Pancreas (tissue), 10 donors: ENCODE results near the gene SMCO2. TPM values are rescaled to one million over a fixed set of nuclear protein-coding genes. Genes with fewer than 3 reads are reported as not detected.

Source experiments
- ATAC-seq, 4 donors: fragments of 200-7000 bp; cut with Tn5 transposase; one replicate each; pipeline versions ENCODE4 v1.8.0 to v1.9.1; 2020; ENCODE audit warnings: mild to moderate bottlenecking in 4 of 4, moderate library complexity in 4 of 4
- DNase-seq, 6 donors: peaks; one replicate each; pipeline ENCODE4 v3.0.0-alpha.2; 2020
- FAIRE-seq: peaks from 2 replicates; lab custom pipeline; 2012; peaks lifted over from hg19 to GRCh38; lab: Jason Lieb, UNC
- H3K27ac ChIP-seq, 4 donors: fragments of 200-600 bp; sonication (generic); 1 replicate in 3 of 4; 2 replicates in 1 of 4; pipeline versions ENCODE4 v1.5.0 to v1.8.0; 2020
- H3K27me3 ChIP-seq, 4 donors: fragments of 200-600 bp; one replicate each; pipeline ENCODE4 v1.8.0; 2021
- H3K36me3 ChIP-seq, 3 donors: fragments of 200-600 bp; sonication (generic) in 1 of 3; one replicate each; pipeline versions ENCODE4 v1.5.0 to v1.8.0; 2020 to 2021
- H3K4me1 ChIP-seq, 3 donors: fragments of 200-600 bp; one replicate each; pipeline ENCODE4 v1.8.0; 2021
- H3K4me3 ChIP-seq, 4 donors: fragments of 200-600 bp; sonication (generic) in 2 of 4; one replicate each; pipeline versions ENCODE4 v1.5.0 to v1.8.0; 2020 to 2021
- H3K9me3 ChIP-seq, 4 donors: fragments of 200-600 bp; one replicate each; pipeline ENCODE4 v1.8.0; 2021
- CTCF ChIP-seq, 4 donors: fragments of 200-600 bp; sonication (generic) in 3 of 4; IDR thresholded peaks; one replicate each; pipeline versions ENCODE4 v1.5.0 to v1.8.0; 2021; ENCODE audit warnings: antibody characterized with exemption in 4 of 4
- WGBS, 2 donors: extraction: QIAGEN DNeasy Blood & Tissue Kit; methylation state at CpG; one replicate each; pipeline ENCODE4 v1.1.7; 2013; 5-methylcytosine and 5-hydroxymethylcytosine counted together
- intact Hi-C, 3 donors: fragments of 100-400 bp; cut with DNase I; formaldehyde crosslinking; loops; one replicate each; pipeline versions ENCODE4 v1.11.1 to v1.14.2; 2022
- polyA plus RNA-seq, 2 donors: library from polyadenylated mRNA; stranded (reverse); fragments of 200-250 nt; gene quantifications; one replicate each; pipeline ENCODE4 v1.2.3, GENCODE V29; 2013
- total RNA-seq, 6 donors: library from RNA; stranded (reverse); fragmentation: NEBNext Ultra II Directional in 4 of 6; extraction: Animal tissue kit (Norgen Biotek cat#: 25700) in 4 of 6; gene quantifications; one replicate each; pipeline versions ENCODE4 v1.2.1 to v1.2.4, GENCODE V29; 2021 to 2023
- donor health status: healthy with polysubstance abuse.
- donor health status: DM: no; HTN: no; CAD: no; lungs with moderate emphysema.
- donor health status: DM: no; HTN: no; CAD: no.
- donor health status: control.
- donor health status: control.
- donor health status: Bipolar disorder and iron deficiency.
- donor health status: DM: yes; HTN: yes; CAD: no.
- donor health status: DM: no; HTN: no; CAD: no.
- donor health status: DM: no; HTN: no; CAD: no.
- donor health status: DM: yes; HTN: yes; CAD: no.

SMCO2 gene
- total and polyA plus RNA-seq, 8 donors, result 0.28 to 0.50 (median 0.35) TPM; not detected in 5

DNA sequence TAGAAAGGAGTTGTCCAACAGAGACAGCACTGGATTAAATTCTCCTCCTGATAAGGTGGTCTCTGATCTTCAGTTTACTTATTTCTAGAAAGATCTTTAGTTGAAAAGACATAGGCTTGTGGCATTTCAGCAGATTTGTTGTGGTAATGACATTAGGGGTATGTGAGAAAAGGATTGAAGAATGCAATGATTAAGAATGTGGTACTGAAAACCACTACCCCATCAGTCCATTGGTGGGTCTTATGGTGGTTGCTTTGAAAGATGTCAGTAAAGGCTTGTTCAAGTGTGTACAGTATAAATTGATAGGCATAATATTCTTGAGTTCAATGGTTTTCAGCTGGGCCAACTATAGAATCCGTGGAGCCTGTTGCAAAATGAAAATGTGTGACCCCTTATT is 88.2 kb downstream of the SMCO2 start:
- no peaks in the 10 kb centered on the region for H3K36me3 ChIP-seq
- no peak for DNase-seq
- no peak for TF ChIP-seq CTCF (IDR thresholded peaks at IDR 0.05)
- FAIRE-seq, result no peak
- no peaks in the 10 kb centered on the region for H3K27me3 ChIP-seq
- no peaks in the 10 kb centered on the region for H3K9me3 ChIP-seq
- ATAC-seq, result no peak
- no peak overlapping the region for H3K4me3 ChIP-seq
- H3K4me1 ChIP-seq, result peaks cover 8 to 21% (median 11%) of the 10 kb centered on the region in 3 donors
- intact Hi-C loops, result no loop called here
- no peak overlapping the region for H3K27ac ChIP-seq
- WGBS, 2 donors, result 85 to 91% methylated on average over 1 of the region's 1 CpG

GRCh38 chr12:27535318-27535717 is 88.8 kb downstream of the SMCO2 start:
- H3K27me3 ChIP-seq, result no peaks in the 10 kb centered on the region
- intact Hi-C loops, result no loop called here
- ATAC-seq (no peak), FAIRE-seq (no peak), DNase-seq (no peak)
- H3K9me3 ChIP-seq, result no peaks in the 10 kb centered on the region
- TF ChIP-seq CTCF (IDR thresholded peaks at IDR 0.05), result no peak
- H3K4me3 ChIP-seq, result no peak overlapping the region
- WGBS, 2 donors, result 97 to 99% methylated on average over 6 of the region's 6 CpGs
- H3K4me1 ChIP-seq, result peaks cover 9 to 17% (median 11%) of the 10 kb centered on the region in 3 donors
- no peak overlapping the region for H3K27ac ChIP-seq
- H3K36me3 ChIP-seq, result no peaks in the 10 kb centered on the region

DNA sequence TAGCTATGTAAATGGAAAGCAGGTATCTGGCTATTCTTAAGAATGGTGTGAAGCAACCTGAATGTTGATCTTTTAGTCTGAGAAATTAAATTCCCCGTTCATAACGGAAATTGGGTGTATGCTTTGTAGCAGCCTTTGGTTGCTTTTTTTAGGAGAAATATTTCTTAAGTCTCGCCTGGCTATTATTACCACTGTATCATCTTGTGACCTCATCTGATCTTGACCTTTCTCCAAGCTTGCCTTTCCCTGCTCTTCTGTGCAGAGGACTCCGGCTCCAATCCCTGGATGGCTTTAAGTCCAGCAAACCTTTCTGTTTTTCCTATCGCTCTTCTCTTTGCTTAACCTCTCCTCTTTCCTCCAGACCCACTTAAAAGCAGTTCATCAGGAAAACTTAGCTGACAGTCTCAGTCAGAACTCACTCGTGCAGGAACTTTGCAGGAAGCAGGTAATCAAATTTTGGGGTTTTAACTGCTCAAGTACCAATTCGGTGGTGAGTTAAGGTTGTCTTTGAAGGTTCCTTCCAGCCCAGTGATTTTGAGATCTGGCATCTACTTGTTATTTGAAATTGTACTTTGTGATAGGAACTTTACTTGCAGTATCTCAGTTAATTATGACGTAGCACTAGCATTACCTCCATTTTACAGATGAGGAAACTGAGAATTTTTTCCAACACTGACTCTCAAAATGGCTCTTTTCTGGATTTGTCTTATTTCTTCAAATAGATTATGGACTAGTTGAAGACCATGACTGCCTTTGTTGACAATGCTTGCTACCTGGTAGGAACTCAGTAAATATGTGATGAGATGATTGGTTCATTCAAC is 91.5 kb downstream of the SMCO2 start:
- Histone ChIP-seq H3K36me3 (no peaks in the 10 kb centered on the region), H3K4me3 (no peak overlapping the region), H3K9me3 (no peaks in the 10 kb centered on the region), H3K27me3 (no peaks in the 10 kb centered on the region), H3K27ac (no peak overlapping the region), H3K4me1 (peaks cover 5 to 19% (median 7%) of the 10 kb centered on the region in 3 donors)
- no peak for FAIRE-seq
- no peak for DNase-seq
- no peak for TF ChIP-seq CTCF (IDR thresholded peaks at IDR 0.05)
- intact Hi-C loops, result no loop called here
- WGBS, 2 donors, result 76 to 80% methylated on average over 8 of the region's 8 CpGs
- ATAC-seq, result no peak

- 9 to 17% methylated on average over 4 of the region's 4 CpGs for WGBS, 2 donors
- intact Hi-C loops, result no loop called here
- peak in 3 of 4 donors; percentile 26 to 48 (median 38) for ATAC-seq
- no peak for TF ChIP-seq CTCF (IDR thresholded peaks at IDR 0.05)
- H3K4me1 ChIP-seq, result peaks cover 5 to 19% (median 7%) of the 10 kb centered on the region in 3 donors
- no peak for DNase-seq
- no peaks in the 10 kb centered on the region for H3K36me3 ChIP-seq
- H3K27ac ChIP-seq, result peak overlapping the region in 1 of 4 donors; percentile 42
- no peak overlapping the region for H3K4me3 ChIP-seq
- no peaks in the 10 kb centered on the region for H3K9me3 ChIP-seq
- FAIRE-seq, result no peak
- H3K27me3 ChIP-seq, result no peaks in the 10 kb centered on the region
These were observed 92.7 kb downstream of the SMCO2 start for GRCh38 chr12:27539191-27539631.
